IPS DF 4.7 (cell line): ENCODE results near the gene PLEKHG4B.
A peak's percentile ranks its signal among the peaks of the same experiment; 100 is the strongest.
"Not testable (repeated sequence)": the region's sequence is repeated elsewhere in the genome, so short reads cannot be mapped to it uniquely, and the experiment has no call there.

Source experiments
- DNase-seq: peaks from one replicate; pipeline ENCODE4 v3.0.0-alpha.2; 2013; ENCODE audit warnings: low spot score; ENCODE audit errors: extremely low read depth

Gene PLEKHG4B

GRCh38 chr5:186091-187041, 94.4 kb downstream of the PLEKHG4B start:
- no peak for DNase-seq

DNA sequence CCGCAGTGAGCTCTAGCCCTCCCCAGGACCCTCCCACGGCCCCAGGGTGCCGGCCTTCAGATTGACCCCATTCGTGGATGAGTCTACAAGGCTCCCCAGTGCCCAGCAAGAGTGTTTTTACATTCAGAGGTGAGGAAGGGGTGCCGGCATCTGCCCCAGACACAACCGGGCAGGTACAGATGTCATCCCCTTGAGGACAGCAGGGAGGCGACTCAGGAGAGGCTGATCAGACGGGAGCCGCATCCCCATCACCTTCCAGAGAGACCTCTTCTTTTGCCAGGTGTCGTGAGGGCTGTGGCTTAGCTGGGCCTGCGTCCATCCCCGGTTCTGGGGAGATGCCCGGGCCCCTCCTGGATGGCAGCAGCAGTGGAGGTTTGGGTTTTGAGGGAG, 95.1 kb downstream of the PLEKHG4B start:
- DNase-seq: no peak

GRCh38 chr5:187617-188451, 95.9 kb downstream of the PLEKHG4B start:
- DNase-seq: no peak

GRCh38 chr5:188488-189481, 96.8 kb downstream of the PLEKHG4B start:
- DNase-seq: peak; percentile 60

DNA sequence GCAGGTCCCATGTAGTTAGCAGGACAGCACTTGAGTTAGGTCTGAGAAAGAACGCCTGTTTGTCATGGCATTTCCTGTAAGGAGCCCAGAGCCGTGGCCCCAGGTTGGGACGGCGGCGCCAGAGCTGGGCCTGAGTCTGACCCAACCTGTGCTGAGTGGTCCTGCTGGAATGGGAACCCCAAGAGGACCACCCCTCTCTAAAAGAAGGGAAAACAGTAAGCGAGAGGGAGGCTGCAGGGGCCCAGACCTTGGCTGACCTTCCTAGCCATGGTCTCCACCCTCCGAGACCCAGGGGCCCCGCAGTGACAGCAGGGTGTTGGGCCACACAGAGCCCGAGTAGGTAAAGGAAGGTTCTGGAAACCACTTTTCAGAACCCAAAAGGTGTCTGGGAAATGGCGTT, 97.5 kb downstream of the PLEKHG4B start:
- no peak for DNase-seq

DNA sequence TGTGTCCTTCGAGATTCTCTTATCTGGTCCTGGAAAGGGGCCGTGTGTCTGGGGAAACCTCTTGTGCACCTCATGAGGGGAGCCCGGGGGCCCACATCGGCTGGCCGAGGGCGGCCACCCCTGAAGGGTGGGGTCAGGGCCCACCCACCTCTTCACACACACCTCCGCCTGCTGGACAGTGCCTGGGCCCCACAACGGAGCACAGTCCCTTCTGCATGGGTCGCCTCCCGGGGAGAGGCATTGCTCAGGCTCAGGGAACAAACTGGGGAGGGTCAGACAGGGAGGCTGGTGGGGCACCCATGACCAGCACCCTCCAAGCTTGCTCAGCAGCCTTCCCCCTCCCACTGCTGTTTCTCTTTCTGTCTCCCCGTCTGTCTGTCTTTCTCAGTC, 98.0 kb downstream of the PLEKHG4B start:
- DNase-seq: no peak

DNA sequence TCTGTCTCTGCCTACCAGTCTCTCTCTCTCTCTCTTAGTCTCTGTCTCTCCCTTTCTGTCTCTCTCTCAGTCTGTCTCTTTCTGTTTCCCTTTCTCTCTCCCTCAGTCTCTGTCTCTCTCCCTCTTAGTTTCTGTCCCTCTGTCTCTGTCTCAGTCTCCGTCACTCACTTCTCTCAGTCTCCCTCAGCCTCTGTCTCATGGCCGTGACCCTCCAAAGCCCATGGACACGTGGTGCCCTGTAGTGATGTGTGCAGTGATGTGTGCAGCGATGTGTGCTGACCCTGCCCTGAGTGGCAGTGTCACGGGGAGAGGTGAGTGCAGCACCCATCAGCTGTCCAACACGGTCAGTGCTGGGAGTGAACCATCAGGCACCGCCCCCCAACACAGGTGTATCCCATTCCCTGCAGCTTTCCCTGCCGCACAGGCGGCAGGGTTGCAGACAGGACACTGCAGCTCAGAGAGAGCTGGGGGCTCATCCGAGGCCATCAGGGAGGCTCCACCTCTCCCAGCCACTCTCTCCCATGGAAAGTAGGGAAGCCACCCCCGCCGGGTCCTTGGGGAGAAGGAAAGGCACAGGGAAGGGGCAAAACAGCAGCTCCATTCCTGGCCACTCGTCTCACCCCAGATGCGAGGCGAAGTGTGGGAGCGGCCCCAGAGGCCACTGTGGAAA, 98.5 kb downstream of the PLEKHG4B start:
- no peak for DNase-seq

DNA sequence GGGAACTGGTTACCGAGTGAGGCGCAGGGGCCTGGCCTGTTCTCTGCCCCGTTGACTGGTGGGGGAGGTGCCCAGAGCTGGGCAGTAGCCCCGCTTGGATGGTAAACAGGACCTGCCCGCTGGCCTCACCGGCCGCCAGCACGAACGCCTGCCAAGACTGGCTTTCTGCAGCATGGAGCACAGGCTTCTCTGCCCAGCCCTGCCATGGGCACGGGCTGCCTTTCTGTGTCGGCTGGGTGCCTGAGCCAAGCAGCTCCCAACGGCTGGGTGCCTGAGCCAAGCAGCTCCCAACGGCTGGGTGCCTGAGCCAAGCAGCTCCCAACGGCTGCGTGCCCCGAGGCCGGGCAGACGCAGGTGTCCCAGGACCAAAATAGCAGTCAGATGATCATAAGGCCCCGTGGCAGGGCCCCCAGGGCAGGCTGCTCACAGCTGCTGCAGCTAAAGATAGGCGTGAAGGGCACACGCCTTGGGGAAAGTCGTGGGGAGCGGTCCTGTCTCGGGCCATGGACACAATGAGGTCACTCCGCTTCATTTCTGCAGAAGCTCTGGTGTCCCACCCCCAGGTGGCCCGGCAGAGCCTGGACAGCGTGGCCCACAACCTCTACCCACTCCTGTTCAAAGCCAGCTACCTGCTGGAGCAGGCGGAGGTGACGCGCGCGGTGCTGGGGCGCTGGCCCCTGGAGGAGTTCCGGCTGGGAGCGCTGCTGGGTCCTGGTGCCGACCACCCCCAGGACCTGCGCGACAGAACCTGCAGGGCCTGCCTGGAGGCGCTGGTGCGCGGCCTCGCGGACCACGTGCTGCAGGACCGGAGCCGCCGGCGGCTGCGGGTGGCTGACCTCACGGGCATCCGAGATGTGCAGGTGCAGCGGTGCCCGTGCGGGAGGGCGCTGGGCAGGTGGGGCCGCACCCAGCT, 99.3 kb downstream of the PLEKHG4B start, which contains the start of gene LRRC14B:
Gene LRRC14B (plus strand): TSS at position 460 of the 913 bp plus-strand sequence. CDS start 44 bp downstream, at position 504.
- no peak for DNase-seq

GRCh38 chr5:191949-192690, 100.2 kb downstream of the PLEKHG4B start:
- DNase-seq: no peak

DNA sequence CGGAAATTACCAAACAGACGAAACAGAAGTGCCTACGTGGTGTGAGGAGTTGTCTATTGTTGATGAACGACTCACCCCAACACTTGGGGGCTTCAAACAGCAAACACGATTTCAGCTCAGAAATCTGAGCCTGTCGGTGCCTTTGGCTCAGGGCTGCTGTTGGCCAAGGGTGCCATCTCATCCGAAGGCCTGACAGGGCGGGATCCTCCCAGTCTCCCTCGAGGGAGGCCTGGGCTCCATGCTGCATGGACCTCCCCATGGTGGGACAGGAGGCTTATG, 100.7 kb downstream of the PLEKHG4B start:
- no peak for DNase-seq

GRCh38 chr5:192970-193831, 101.2 kb downstream of the PLEKHG4B start:
- no peak for DNase-seq

DNA sequence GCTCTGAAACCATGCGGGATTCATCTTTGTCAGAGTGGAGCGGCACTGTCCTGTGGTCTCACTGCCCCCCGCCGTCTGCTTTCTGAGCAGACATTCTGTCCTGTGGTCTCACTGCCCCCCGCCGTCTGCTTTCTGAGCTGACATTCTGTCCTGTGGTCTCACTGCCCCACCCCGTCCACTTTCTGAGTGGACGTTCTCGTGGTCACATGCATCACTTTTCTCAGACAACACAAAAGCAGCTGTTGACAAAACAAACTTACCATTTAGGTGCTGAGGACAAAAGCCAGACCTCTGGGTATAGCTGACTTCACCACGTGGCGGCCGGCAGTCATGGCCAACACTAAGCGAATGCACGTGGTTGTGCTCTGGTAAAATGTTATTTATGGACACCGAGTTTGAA, 102.1 kb downstream of the PLEKHG4B start:
- no peak for DNase-seq

DNA sequence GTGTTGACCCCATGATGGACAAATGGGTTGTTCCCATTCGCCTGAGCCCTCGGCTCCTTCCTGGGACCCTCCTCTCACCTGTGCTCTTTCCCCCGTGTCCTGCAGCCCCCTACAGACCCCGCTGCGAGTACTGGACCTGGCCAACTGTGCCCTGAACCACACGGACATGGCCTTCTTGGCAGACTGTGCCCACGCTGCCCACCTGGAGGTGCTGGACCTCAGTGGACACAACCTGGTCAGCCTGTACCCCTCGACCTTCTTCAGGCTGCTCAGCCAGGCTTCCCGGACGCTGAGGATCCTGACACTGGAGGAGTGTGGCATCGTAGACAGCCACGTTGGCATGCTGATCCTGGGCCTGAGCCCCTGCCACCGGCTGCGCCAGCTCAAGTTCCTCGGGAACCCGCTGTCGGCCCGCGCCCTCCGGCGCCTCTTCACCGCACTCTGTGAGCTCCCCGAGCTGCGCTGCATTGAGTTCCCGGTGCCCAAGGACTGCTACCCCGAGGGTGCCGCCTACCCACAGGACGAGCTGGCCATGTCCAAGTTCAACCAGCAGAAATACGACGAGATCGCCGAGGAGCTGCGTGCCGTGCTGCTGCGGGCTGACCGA, 102.7 kb downstream of the PLEKHG4B start:
- no peak for DNase-seq

DNA sequence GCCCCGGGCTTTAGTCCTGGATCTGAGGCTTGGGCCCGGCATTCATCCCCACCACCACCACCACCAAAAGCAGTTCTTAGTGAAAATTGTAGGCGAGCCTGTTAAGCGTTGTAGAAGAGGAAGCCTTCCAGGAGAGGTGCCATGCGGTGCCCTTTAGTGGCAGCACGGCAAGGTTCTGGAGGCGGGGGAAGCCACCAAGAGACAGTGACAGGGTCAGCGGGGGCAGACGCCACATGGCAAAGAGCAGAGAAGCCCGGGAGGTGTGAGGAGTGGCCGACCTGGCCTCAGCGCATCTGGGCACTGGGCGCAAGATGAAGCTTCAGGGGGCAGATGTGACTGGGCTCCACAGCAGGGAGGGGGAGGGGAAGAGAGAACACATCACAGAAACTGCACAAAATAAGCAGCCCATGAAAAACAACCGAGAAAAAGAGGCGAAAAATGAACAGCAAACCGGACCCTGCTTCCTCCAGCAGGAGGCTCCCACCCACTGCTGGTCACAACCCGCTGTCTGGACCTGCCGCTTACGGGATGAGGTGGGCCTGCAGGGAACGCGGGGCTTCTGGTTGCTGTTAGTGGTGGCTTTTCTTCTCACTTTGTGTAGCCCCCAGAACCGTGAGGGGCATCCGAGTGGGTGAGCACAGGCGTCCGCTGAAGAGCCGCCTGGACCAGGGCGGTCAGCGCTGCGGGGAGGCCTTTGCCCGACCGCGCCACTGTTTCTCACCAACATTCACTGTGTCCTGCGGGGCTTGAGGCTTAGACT, 103.6 kb downstream of the PLEKHG4B start:
- no peak for DNase-seq

DNA sequence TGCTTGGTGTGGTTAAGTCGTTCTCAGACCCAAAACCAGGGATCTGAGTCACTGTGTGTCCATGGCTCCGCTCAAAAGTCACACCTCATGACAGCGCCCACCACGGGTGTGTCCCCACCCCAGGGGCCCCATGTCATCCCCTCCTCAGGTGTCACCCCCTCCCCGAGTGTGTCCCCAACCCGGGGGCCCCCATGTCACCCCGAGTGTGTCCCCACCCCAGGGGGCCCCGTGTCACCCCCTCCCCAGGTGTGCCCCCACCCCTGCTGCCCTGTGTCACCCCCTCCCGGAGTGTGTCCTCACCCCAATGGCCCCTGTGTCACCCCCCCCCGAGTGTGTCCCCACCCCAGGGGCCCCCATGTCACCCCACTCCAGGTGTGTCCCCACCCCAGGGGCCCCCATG, 104.4 kb downstream of the PLEKHG4B start:
- DNase-seq: no peak

- not testable (repeated sequence) for DNase-seq
These were observed 105.1 kb downstream of the PLEKHG4B start for GRCh38 chr5:197031-197430.
